GM19452 (cell line): ENCODE results near the gene ANKRD6.

Source experiments
- ATAC-seq: cut with Tn5 transposase; IDR thresholded peaks from one replicate; pipeline ENCODE4 v1.9.1; 2021; ENCODE audit not compliant: unreplicated experiment

ANKRD6 gene

GRCh38 chr6:89412071-89413005, 20.6 kb upstream of the ANKRD6 start, which contains the start of gene RRAGD:
RRAGD (minus strand) TSS chr6:89412273; CDS start chr6:89411993, 280 bp downstream.
- peak; percentile 80 for ATAC-seq

GRCh38 chr6:89413006-89413400, 19.9 kb upstream of the ANKRD6 start:
- ATAC-seq, result no peak

DNA sequence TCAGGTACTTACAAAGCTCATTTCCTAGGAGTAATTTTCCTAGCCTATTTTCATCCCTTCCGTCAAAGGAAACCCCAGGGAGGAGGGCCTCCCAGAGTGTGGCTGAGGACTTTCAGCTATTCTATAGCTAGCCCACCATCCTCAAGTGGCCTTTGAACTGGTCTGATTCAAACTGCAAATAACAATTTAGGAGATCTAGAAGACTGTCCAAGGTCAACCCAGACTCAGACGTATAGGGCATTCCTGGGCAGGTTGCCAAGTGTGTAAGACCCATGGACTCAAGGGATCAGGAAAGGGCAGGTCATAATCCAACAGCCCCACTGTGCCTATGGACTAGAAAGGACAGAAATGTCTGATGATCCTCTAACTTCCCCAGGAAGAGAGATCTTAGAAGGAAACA, 18.7 kb upstream of the ANKRD6 start:
- no peak for ATAC-seq

DNA sequence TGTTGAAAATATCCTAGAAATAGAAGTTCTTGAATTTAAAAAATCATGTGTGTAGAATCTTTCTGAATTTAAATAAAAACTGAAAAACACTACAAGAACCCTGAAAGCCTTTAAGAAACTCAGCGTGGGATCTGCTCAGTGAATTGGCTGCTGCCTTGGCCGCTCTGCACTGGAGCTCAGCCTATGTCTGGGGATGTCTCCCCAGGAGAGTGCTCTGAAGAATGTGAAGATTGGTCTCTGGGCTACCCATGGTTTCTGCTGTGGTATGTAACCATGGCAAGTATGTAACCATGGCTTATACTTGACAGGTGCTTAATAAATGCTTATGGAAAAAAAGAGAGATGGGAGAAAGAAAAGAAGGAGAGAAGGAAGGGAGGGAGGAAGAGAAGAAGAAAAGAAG, 17.8 kb upstream of the ANKRD6 start:
- no peak for ATAC-seq

- no peak for ATAC-seq
Observed at GRCh38 chr6:89416796-89417195, 16.2 kb upstream of the ANKRD6 start.

- ATAC-seq, result no peak
Observed at GRCh38 chr6:89430201-89430962, 2.6 kb upstream of the ANKRD6 start.

DNA sequence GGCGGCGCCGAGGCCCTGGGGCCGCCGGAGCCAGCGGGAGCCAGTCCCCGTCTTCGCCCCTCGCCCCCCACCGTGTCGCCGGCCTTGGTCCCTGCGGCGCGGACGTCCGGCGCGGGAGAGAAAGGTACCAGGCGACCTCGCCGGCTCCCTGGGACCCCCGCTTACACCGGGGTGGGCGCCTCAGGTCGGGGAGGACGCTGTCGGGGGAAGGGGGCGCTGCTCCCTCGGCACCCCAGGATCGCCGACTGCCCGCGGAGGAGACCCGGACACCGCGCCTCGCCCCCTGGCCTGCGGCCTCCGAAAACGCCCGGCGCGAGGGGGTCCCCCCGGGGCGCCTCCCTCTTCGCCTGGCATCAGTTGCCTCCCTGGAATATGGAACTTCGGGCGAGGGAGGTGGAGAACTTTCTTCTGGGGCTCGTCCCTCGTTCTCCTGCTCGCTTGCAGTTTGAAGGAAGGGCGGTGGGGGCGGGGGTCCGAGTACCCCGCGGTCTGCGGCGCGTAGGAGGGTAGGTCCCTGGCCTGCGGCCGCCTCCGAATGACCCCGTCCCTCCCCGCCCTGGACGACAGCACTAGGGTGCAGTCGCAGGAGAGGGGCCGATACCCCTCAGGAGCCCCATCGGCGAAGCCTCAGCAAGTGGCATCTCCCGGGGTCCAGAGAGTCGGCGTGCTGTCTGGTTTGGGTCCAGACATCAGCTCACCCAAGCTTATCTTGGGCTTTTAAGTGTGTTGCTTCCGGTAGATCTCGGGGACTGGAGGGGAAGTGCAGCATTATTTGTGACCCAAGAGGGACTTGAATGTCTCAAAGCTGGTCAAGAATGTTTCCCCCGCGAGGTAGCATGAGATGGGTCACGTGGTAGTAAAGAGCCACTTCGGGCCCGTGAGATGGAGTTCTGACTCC, 549 bp downstream of the ANKRD6 start:
- peak; percentile 39 for ATAC-seq

- no peak for ATAC-seq
Observed at GRCh38 chr6:89434150-89434499, 1.2 kb downstream of the ANKRD6 start.

GRCh38 chr6:89434954-89435353, 2.0 kb downstream of the ANKRD6 start:
- ATAC-seq, result no peak

DNA sequence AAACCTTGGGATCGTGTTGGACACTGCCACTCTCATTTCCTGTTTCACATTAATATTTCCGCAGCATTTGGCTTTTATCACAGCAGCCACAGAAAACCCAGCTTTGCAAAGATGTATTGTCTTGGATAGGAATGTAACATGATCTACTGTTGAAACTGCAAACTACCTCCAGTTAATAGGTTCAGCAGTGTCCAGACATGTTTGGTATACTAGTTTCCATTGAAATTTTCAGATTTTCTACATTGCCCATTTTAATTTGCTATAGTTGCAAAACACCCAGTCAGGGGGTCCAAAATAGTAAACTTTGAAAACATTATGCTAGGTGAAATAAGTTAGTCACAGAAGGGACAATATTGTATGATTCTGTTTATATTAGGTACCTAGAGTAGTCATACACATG, 3.3 kb downstream of the ANKRD6 start:
- no peak for ATAC-seq

- no peak for ATAC-seq
Observed at GRCh38 chr6:89438248-89438647, 5.3 kb downstream of the ANKRD6 start.

- no peak for ATAC-seq
Observed at GRCh38 chr6:89439014-89439413, 6.1 kb downstream of the ANKRD6 start.

- no peak for ATAC-seq
Observed at GRCh38 chr6:89440200-89440599, 7.2 kb downstream of the ANKRD6 start.

DNA sequence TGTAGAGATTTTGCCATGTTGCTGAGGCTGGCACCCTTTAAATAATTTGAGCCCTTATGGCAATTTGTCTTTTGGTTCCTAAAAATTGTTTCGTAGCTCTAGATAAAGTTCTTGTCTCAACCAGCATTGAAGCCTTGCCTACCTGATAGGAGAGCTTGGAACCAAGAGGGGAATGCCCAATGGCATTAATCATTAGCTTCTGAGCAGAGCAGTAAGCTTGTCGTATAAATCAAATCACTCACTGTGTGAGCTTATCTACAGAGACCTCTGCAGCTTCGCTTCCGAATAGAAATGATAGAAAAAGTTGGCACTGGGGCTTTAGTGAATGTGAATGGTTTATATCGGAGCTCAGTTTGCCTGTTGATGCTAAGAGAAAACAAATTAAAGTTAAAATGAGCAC, 10.7 kb downstream of the ANKRD6 start:
- ATAC-seq, result no peak

GRCh38 chr6:89449193-89449592, 16.2 kb downstream of the ANKRD6 start:
- no peak for ATAC-seq

GRCh38 chr6:89452281-89452680, 19.3 kb downstream of the ANKRD6 start:
- ATAC-seq, result no peak

DNA sequence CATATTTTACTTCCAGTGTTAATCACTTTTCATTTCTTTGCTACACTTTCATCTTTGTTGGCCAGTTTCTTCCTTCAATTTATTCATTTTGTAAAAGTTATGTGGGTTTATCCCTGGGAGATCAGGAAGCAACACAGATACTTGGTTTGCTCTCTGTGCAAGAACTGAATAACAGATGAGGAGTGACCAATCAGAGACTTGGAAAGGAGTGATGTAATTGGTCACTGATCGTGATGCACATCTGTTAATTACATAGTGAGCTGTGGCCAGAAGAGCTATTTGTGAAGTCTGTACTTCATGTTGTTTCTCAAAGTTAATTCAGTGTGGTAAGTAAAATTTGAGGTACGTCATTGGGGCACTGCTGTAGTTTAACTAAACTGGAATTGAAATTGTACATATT, 21.3 kb downstream of the ANKRD6 start:
- ATAC-seq, result no peak

- no peak for ATAC-seq
Observed at GRCh38 chr6:89458704-89459103, 25.8 kb downstream of the ANKRD6 start.

GRCh38 chr6:89459501-89459900, 26.5 kb downstream of the ANKRD6 start:
- no peak for ATAC-seq

- no peak for ATAC-seq
Observed at GRCh38 chr6:89460713-89461112, 27.8 kb downstream of the ANKRD6 start.

DNA sequence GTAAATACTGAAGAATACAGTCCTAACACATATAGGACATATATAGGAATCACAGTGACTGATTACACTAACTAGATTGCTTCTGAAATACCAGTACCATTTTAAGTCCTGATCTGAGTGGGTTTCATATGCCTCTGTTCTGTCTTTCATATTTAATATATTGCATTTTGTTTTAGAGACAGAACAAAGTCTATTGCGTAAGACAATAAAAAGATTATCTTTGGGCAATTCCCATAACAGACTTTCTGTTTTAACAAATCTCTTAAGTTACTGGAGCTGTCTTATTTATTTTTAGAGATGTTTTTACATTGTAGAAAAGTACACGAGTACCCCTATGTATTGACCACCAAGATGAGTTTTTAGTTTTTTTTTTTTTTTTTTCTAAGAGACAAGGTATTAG, 29.6 kb downstream of the ANKRD6 start:
- ATAC-seq, result no peak
